GM21737 (cell line): Measurements from ENCODE around the gene DOCK2.

ENCODE experiments used
- ATAC-seq: cut with Tn5 transposase; IDR thresholded peaks from one replicate; pipeline ENCODE4 v1.9.1; 2021; ENCODE audit warnings: mild to moderate bottlenecking, moderate library complexity; ENCODE audit not compliant: unreplicated experiment

Gene DOCK2

GRCh38 chr5:169960659-169961058, 323.6 kb downstream of the DOCK2 start:
- no peak for ATAC-seq

- no peak for ATAC-seq
Observed at GRCh38 chr5:169964246-169964645, 327.2 kb downstream of the DOCK2 start.

- no peak for ATAC-seq
Observed at GRCh38 chr5:169970339-169970738, 333.3 kb downstream of the DOCK2 start.

GRCh38 chr5:169970911-169971765, 334.1 kb downstream of the DOCK2 start:
- ATAC-seq, result no peak

- no peak for ATAC-seq
Observed at GRCh38 chr5:169971780-169972179, 334.7 kb downstream of the DOCK2 start.

- ATAC-seq, result no peak
Observed at GRCh38 chr5:169973056-169973455, 336.0 kb downstream of the DOCK2 start.

GRCh38 chr5:169974121-169974770, 337.2 kb downstream of the DOCK2 start:
- no peak for ATAC-seq

- no peak for ATAC-seq
Observed at GRCh38 chr5:169978714-169979113, 341.6 kb downstream of the DOCK2 start.

- no peak for ATAC-seq
Observed at GRCh38 chr5:169979871-169980270, 342.8 kb downstream of the DOCK2 start.

- ATAC-seq, result no peak
Observed at GRCh38 chr5:169980418-169981053, 343.5 kb downstream of the DOCK2 start, which contains the start of gene INSYN2B. Gene INSYN2B (minus strand): TSS chr5:169980495. CDS start chr5:169883898, 96,597 bp downstream.

GRCh38 chr5:169988206-169988605, 351.1 kb downstream of the DOCK2 start:
- ATAC-seq, result no peak

- no peak for ATAC-seq
Observed at GRCh38 chr5:169988947-169989346, 351.9 kb downstream of the DOCK2 start.

GRCh38 chr5:169989365-169989764, 352.3 kb downstream of the DOCK2 start:
- no peak for ATAC-seq

GRCh38 chr5:169991115-169991869, 354.2 kb downstream of the DOCK2 start:
- no peak for ATAC-seq

- no peak for ATAC-seq
Observed at GRCh38 chr5:169992789-169993484, 355.9 kb downstream of the DOCK2 start.

- ATAC-seq, result no peak
Observed at GRCh38 chr5:169993485-169993790, 356.4 kb downstream of the DOCK2 start.

GRCh38 chr5:169997798-169998197, 360.7 kb downstream of the DOCK2 start:
- no peak for ATAC-seq

GRCh38 chr5:169999621-170000020, 362.5 kb downstream of the DOCK2 start:
- ATAC-seq, result no peak

- ATAC-seq, result no peak
Observed at GRCh38 chr5:170000155-170000554, 363.1 kb downstream of the DOCK2 start.

GRCh38 chr5:170006021-170006420, 368.9 kb downstream of the DOCK2 start:
- no peak for ATAC-seq

GRCh38 chr5:170008376-170008775, 371.3 kb downstream of the DOCK2 start:
- ATAC-seq, result no peak
